Osteoblast (primary cell): ENCODE measurements around the gene ZMIZ1. TPM values are rescaled to one million over a fixed set of nuclear protein-coding genes. Genes with fewer than 3 reads are reported as not detected.

Experiments
- DNase-seq: peaks from one replicate; pipeline ENCODE4 v3.0.0; 2011; ENCODE audit warnings: low spot score, mixed read lengths; ENCODE audit not compliant: insufficient read length; ENCODE audit errors: missing footprints
- H2AFZ ChIP-seq: 2 replicates; pipeline ENCODE4 v1.6.0; 2011; ENCODE audit warnings: mild to moderate bottlenecking, low read length
- H3K27ac ChIP-seq: 2 replicates; pipeline ENCODE4 v1.5.1; 2011; ENCODE audit warnings: mild to moderate bottlenecking, low read depth, low read length, moderate library complexity
- H3K27me3 ChIP-seq: 2 replicates; pipeline ENCODE4 v1.6.0; 2012; ENCODE audit warnings: mild to moderate bottlenecking, control low read depth, inconsistent platforms, low read length, moderate library complexity; ENCODE audit not compliant: insufficient read depth
- H3K36me3 ChIP-seq: 2 replicates; pipeline ENCODE4 v1.5.1; 2011; ENCODE audit warnings: mild to moderate bottlenecking, low read length, control low read depth, moderate library complexity; ENCODE audit not compliant: insufficient read depth
- H3K4me1 ChIP-seq: 2 replicates; pipeline ENCODE4 v1.5.1; 2011; ENCODE audit warnings: mild to moderate bottlenecking, low read length, control low read depth, moderate library complexity; ENCODE audit not compliant: insufficient read depth
- H3K4me2 ChIP-seq: 2 replicates; pipeline ENCODE4 v1.6.0; 2011; ENCODE audit warnings: mild to moderate bottlenecking, low read length; ENCODE audit not compliant: insufficient read depth
- H3K4me3 ChIP-seq: fragments of 200-600 bp; sonication (generic); 3 replicates; pipeline ENCODE4 v1.5.1; 2012; ENCODE audit warnings: mild to moderate bottlenecking, low read length, inconsistent platforms; ENCODE audit not compliant: insufficient read depth
- H3K79me2 ChIP-seq: 2 replicates; pipeline ENCODE4 v1.6.0; 2012; ENCODE audit warnings: mild to moderate bottlenecking, low read length, control low read depth, inconsistent platforms; ENCODE audit not compliant: insufficient read depth
- H3K9me3 ChIP-seq: 2 replicates; pipeline ENCODE4 v1.5.1; 2011; ENCODE audit warnings: low read depth, low read length, control low read depth
- H4K20me1 ChIP-seq: 2 replicates; pipeline ENCODE4 v1.6.0; 2012; ENCODE audit warnings: mild to moderate bottlenecking, low read length, control low read depth; ENCODE audit not compliant: insufficient read depth
- CTCF ChIP-seq: IDR thresholded peaks from 2 replicates; pipeline ENCODE4 v1.5.1; 2011; ENCODE audit warnings: mild to moderate bottlenecking, low read depth, low read length, moderate library complexity; ENCODE audit errors: extremely low read depth
- total RNA-seq: library from RNA; depleted of rRNA; stranded (reverse); fragments of >200 nt; gene quantifications from 2 replicates; pipeline ENCODE4 v1.2.3, GENCODE V29; 2012

The ZMIZ1 gene
- total RNA-seq, 1 donor, result 40.9 TPM

GRCh38 chr10:79260811-79261740 is 192.3 kb downstream of the ZMIZ1 start:
- no peak overlapping the region for H3K4me3 ChIP-seq
- H3K9me3 ChIP-seq, result no peaks in the 10 kb centered on the region
- no peak for TF ChIP-seq CTCF
- DNase-seq, result no peak
- H3K36me3 ChIP-seq, result peaks cover 30% of the 10 kb centered on the region
- peak overlapping the region; percentile 42 for H3K27ac ChIP-seq
- no peaks in the 10 kb centered on the region for H3K27me3 ChIP-seq
- peaks cover 64% of the 10 kb centered on the region for H4K20me1 ChIP-seq
- H3K79me2 ChIP-seq, result peaks cover 95% of the 10 kb centered on the region
- H3K4me1 ChIP-seq, result peaks cover 30% of the 10 kb centered on the region
- no peak overlapping the region for H2AFZ ChIP-seq
- H3K4me2 ChIP-seq, result no peak overlapping the region

DNA sequence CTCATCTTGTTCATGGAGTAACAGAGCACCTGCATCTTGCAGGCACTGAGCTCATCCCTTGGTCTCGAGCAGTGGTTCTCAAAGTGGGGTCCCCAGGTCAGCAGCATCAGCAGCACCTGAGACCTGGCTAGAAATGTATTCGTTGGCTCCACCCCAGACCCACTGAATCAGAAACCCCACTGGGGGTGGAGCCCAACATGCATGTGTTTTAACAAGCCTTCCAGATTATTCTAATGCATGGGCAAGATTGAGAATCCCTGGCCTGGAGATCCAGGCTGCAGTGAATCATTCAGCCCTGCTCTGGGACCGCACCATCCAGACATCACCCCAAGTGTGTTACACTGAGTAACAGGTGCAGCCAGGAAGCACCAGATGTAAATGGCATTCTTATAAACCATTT is 193.4 kb downstream of the ZMIZ1 start:
- Histone ChIP-seq H4K20me1 (peaks cover 56% of the 10 kb centered on the region), H3K4me2 (no peak overlapping the region), H3K4me3 (no peak overlapping the region), H3K9me3 (no peaks in the 10 kb centered on the region), H3K4me1 (peaks cover 40% of the 10 kb centered on the region), H3K79me2 (peaks cover 88% of the 10 kb centered on the region), H3K27me3 (no peaks in the 10 kb centered on the region), H3K27ac (peak overlapping the region; percentile 42), H3K36me3 (peaks cover 24% of the 10 kb centered on the region), H2AFZ (no peak overlapping the region)
- DNase-seq, result no peak
- no peak for TF ChIP-seq CTCF

GRCh38 chr10:79262959-79263746 is 194.4 kb downstream of the ZMIZ1 start:
- peaks cover 19% of the 10 kb centered on the region for H3K36me3 ChIP-seq
- H3K27me3 ChIP-seq, result no peaks in the 10 kb centered on the region
- no peak overlapping the region for H3K4me2 ChIP-seq
- DNase-seq, result no peak
- H4K20me1 ChIP-seq, result peaks cover 51% of the 10 kb centered on the region
- TF ChIP-seq CTCF, result no peak
- no peaks in the 10 kb centered on the region for H3K9me3 ChIP-seq
- peaks cover 50% of the 10 kb centered on the region for H3K4me1 ChIP-seq
- peaks cover 88% of the 10 kb centered on the region for H3K79me2 ChIP-seq
- H3K27ac ChIP-seq, result peak overlapping the region; percentile 42
- no peak overlapping the region for H2AFZ ChIP-seq
- no peak overlapping the region for H3K4me3 ChIP-seq

DNA sequence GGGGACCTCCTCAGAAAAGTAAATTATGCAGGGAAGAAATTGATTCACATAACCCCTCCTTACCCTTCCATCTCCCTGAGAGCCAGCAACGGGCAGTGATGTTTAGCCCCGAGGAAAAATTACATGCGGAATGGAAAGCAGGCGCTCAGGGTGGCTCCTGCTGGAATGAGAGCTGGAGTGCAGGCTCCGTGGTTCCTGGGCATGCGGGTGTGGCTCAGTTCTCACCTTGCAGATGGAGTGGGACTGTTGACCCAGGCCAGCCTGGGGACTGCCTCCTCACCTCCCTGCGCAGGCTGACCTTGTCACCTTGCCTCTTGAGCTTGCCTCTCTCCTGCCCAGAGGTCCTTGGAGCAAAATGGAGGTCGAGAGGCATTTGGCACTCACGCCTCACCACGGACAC is 195.2 kb downstream of the ZMIZ1 start:
- Histone ChIP-seq H4K20me1 (peaks cover 53% of the 10 kb centered on the region), H3K4me1 (peaks cover 58% of the 10 kb centered on the region), H3K4me3 (no peak overlapping the region), H3K4me2 (no peak overlapping the region), H3K9me3 (no peaks in the 10 kb centered on the region), H3K27ac (peak overlapping the region; percentile 98), H2AFZ (no peak overlapping the region), H3K36me3 (peaks cover 24% of the 10 kb centered on the region), H3K79me2 (peaks cover 87% of the 10 kb centered on the region), H3K27me3 (no peaks in the 10 kb centered on the region)
- no peak for TF ChIP-seq CTCF
- no peak for DNase-seq
